Measurements from ENCODE around the gene CNOT10. TPM values are rescaled to one million over a fixed set of nuclear protein-coding genes. Genes with fewer than 3 reads are reported as not detected.

CNOT10 gene
- total RNA-seq, 1 donor = 31.1 TPM

GRCh38 chr3:32706348-32707025, 21.5 kb downstream of the CNOT10 start:
- DNase-seq (ENCODE audit: low read depth) = peak; percentile 40
- TF ChIP-seq CTCF (IDR thresholded peaks at IDR 0.05; ENCODE audit: insufficient read depth, low read depth, low read length) = no peak
- no peak overlapping the region for H3K4me3 ChIP-seq (ENCODE audit: low read depth, low read length)

- TF ChIP-seq CTCF (IDR thresholded peaks at IDR 0.05; ENCODE audit: insufficient read depth, low read depth, low read length) = no peak
- H3K4me3 ChIP-seq (ENCODE audit: low read depth, low read length) = no peak overlapping the region
- no peak for DNase-seq (ENCODE audit: low read depth)
Observed at GRCh38 chr3:32707026-32707370, 22.0 kb downstream of the CNOT10 start.

- H3K4me3 ChIP-seq (ENCODE audit: low read depth, low read length) = no peak overlapping the region
- no peak for TF ChIP-seq CTCF (IDR thresholded peaks at IDR 0.05; ENCODE audit: insufficient read depth, low read depth, low read length)
- no peak for DNase-seq (ENCODE audit: low read depth)
Observed at GRCh38 chr3:32708672-32709283, 23.8 kb downstream of the CNOT10 start.

- no peak overlapping the region for H3K4me3 ChIP-seq (ENCODE audit: low read depth, low read length)
- no peak for DNase-seq (ENCODE audit: low read depth)
- no peak for TF ChIP-seq CTCF (IDR thresholded peaks at IDR 0.05; ENCODE audit: insufficient read depth, low read depth, low read length)
Observed at GRCh38 chr3:32709346-32709745, 24.4 kb downstream of the CNOT10 start.

GRCh38 chr3:32712506-32713055, 27.6 kb downstream of the CNOT10 start:
- no peak for DNase-seq (ENCODE audit: low read depth)
- H3K4me3 ChIP-seq (ENCODE audit: low read depth, low read length) = no peak overlapping the region
- TF ChIP-seq CTCF (IDR thresholded peaks at IDR 0.05; ENCODE audit: insufficient read depth, low read depth, low read length) = no peak

- H3K4me3 ChIP-seq (ENCODE audit: low read depth, low read length) = no peak overlapping the region
- TF ChIP-seq CTCF (IDR thresholded peaks at IDR 0.05; ENCODE audit: insufficient read depth, low read depth, low read length) = no peak
- DNase-seq (ENCODE audit: low read depth) = no peak
Observed at GRCh38 chr3:32713181-32713580, 28.2 kb downstream of the CNOT10 start.
